Left cardiac atrium (tissue), 4 donors: ENCODE data around the gene RPL26. TPM values are rescaled to one million over a fixed set of nuclear protein-coding genes. Genes with fewer than 3 reads are reported as not detected.

ENCODE experiments used
- ATAC-seq, 2 donors: fragments of 200-7000 bp; cut with Tn5 transposase; one replicate each; pipeline ENCODE4 v1.9.1; 2020; ENCODE audit warnings: mild to moderate bottlenecking in 2 of 2, moderate library complexity in 2 of 2
- DNase-seq: peaks from one replicate; pipeline ENCODE4 v3.0.0-alpha.2; 2020
- intact Hi-C, 2 donors: fragments of 100-400 bp; cut with DNase I; formaldehyde crosslinking; loops; one replicate each; pipeline versions ENCODE4 v1.14.1 to v1.15.1; 2022 to 2023
- total RNA-seq, 2 donors: library from RNA; stranded (reverse); fragmentation: NEBNext Ultra II Directional; extraction: Animal tissue kit (Norgen Biotek cat#: 25700); gene quantifications; one replicate each; pipeline ENCODE4 v1.2.1, GENCODE V29; 2021
- donor health status: DM: no; HTN: yes; CAD: no.
- donor health status: DM: no; HTN: yes; CAD: no; lungs with severe emphysema.
- donor health status: DM: yes; HTN: yes; CAD: no.
- donor health status: Dilated cardiomyopathy.

RPL26 gene
- total RNA-seq, 2 donors from 2014 or later: 1,025 to 1,062 TPM

DNA sequence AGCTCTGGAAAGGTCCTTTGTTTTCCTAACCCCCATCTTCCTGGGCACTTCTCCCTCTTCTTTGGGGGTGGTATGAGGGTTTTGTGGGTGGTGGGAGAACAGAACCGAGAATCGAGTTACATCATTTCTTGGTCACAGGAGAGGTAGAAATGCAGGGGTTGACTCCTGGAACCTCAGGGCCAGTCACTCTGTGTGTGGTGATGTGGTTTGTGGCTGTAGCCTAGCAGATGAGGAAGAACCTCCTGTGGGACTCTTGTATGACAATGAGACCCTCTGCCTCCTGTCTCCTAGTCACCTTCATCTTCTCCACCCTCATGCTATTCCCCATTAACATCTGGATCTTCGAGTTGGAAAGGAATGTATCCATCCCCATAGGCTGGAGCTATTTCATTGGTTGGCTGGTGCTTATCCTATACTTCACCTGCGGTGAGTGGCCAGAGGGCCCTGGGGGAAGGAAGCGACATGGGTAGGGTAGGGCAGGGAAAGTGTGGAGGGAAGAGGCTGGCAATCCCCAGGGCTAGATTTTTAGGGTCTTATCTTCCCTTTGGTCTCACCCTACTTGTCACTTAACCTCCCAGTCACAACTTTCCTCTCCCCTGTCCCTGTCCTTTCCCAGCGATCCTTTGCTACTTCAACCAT lies 37.8 kb downstream of the RPL26 start:
- intact Hi-C loops: no loop called here
- ATAC-seq (no peak), DNase-seq (no peak)

DNA sequence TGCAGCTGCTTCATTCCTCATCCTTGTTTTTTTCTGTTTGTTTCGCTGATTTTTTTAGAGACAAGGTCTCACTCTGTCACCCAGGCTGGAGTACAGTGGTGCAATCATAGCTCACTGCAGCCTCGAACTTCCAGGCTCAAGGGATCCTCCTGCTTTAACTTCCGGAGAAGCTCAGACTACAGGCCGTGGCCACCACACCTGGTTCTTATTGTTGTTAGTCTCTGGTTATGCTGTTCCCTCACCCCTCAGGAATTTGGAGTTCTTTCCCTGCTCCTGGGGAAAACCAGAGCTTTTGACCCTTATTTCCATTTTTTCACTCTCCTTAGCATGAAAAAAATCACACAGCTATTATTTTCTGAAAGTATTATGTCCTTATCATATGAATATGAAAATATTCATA lies 41.5 kb downstream of the RPL26 start:
- intact Hi-C loops: no loop called here
- no peak for ATAC-seq
- no peak for DNase-seq

DNA sequence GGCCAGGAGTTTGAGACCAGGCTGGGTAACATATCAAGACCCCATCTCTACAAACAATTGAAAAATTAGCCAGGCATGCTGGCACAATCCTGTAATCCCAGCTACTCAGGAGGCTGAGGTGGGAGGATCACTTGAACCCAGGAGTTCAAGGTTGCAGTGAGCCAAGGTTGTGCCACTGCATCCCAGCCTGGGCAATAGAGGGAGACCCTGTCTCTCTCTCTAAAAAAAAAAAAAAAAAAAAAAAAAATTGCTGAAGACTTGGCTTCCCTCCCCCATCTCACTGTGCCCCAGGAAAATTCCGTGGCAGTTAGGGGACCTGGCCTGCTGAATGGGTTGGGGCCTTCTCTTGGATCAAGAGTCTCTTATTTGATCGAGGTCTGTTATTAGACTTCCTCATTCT lies 43.5 kb downstream of the RPL26 start, which contains the start of gene ODF4:
ODF4 (plus strand) TSS at position 301 of the 400 bp plus-strand sequence. CDS start 212 bp downstream, outside the sequence.
- no peak for DNase-seq
- intact Hi-C loops: no loop called here
- no peak for ATAC-seq

DNA sequence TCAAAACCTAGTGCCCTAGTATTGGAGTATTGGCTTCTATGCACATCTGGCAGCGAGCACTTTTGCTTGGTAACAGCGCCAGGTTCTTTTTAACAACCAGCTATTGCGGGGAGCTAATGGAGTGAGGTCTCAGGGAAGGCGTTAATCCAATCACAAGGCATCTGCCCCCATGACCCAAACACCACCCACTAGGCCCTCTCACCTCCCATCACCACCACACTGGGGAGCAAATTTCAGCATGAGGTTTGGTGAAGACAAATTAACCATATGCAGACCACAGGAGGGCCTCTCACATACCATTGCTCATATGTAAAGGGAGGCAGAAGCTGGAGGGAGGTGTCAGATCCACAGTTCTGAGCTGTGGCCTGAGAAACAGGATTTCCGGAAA lies 44.2 kb downstream of the RPL26 start:
- intact Hi-C loops: no loop called here
- ATAC-seq (no peak), DNase-seq (no peak)

DNA sequence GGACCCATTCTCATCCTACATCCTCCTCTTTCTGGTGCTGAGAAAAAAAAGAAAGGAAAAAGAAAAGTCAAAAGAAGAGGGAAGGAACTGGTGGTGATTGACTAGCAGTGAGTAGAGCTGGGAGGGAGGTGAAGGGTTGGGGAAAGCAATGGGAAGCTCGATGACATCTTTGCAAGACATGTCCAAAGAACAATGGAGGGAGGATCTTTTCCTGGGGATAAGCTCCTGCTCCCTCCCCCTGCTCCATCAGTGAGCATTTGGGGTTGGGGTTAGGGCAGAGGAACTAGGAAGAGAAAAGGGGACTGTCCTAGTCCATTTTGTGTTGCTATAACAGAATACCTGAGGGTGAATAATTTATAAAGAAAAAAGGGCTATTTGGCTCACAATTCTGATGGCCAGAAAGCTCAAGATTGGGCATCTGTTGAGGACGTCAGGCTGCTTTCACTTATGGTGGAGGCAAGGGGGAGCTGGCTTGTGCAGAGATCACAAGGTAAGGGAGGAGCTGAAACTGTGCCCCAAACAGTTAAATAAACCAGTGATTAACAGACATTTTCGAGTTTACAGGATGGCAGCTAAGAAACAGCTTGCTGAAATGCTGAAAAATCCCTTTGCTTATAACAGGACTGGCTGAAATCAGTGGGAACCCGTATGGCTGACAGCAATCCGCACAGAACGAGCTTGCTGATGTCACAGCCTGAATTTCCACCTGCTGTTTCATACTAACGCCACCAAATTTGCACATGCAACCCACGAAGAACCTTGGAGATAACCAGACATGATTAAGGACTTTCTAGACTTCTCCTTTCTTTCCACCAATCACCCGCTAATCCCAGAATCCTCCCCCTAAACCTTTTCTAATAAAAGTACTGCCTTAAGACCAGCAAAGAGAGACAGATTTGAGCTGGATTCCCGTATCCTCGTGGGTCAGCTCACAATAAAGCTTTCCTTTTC lies 44.9 kb downstream of the RPL26 start:
- DNase-seq (no peak), ATAC-seq (no peak)
- intact Hi-C loops: no loop called here

DNA sequence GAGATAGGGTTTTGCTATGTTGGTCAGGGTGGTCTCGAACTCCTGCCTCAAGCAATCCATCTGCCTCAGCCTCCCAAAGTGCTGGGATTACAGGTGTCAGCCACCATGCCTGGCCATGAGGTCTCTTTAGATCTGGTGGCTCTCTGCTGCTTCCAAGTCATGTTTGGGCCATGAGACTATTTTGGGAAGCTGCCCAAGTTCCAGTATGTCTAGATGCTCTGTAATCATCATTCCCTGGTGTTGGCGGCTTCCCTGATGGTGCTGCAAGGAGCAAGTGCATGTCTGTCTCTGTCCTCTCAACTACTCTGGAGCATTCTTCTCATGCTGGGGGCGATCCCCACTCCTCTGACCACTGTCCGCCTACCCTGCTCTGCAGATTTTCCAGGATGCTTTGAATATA lies 49.7 kb downstream of the RPL26 start:
- ATAC-seq (peak; percentile 28 to 30), DNase-seq (no peak)
- intact Hi-C loops: no loop called here

DNA sequence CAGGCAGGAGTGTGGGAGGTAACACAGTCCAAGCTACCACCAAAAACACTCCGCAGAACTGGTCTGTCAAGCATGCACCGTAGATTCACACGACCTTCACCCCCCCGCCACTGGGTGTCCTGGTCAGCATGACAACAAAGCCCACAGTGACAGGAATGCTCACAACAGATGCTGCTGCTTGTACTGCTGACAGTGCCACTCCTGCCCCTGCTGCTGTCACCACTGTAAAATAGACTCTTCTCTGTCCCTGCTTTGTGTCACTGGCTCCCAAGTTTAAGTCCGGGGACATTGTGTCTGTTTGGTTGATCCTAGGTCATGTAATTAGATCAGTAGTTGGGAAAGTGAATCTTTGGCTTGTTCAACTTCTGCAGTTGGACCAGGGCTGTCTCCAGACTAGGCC lies 50.3 kb downstream of the RPL26 start:
- ATAC-seq (peak; percentile 53 to 91), DNase-seq (no peak)
- intact Hi-C loops: no loop called here

DNA sequence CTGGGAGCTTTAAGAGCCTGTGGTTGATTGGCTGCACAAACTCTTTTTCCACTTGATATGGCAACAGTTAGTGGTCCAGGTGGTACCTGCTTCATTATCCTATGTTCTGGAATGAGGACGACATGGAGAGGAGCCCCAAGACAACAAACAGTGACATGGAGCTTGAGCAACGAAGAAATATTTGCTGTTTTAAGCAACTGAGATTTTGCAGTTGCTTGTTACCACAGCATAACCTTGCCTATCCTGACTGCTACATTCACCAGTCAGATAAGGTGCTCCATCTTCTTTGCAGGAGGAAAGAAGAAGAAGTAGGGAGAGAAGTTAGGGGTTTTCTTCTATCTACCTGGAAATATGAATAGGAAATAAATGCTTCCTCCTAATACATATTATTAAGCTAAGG lies 50.9 kb downstream of the RPL26 start:
- DNase-seq (no peak), ATAC-seq (no peak)
- intact Hi-C loops: no loop called here

Other genes with a start within 250 kb of the RPL26 start
- 100 to 1,000 TPM; 125 to 134 TPM for gene PER1, start 230.8 kb downstream of the RPL26 start, total RNA-seq
- 10 to 100 TPM; 59.1 to 72.3 TPM for gene VAMP2, start 220.2 kb downstream of the RPL26 start, total RNA-seq
- 1 to 10 TPM; 6.8 to 8.0 TPM for gene TMEM107, start 206.8 kb downstream of the RPL26 start, total RNA-seq
- 1 to 10 TPM; 5.8 to 8.9 TPM for gene BORCS6, start 193.0 kb downstream of the RPL26 start, total RNA-seq
- 1 to 10 TPM; 1.4 to 1.5 TPM for gene AURKB, start 172.6 kb downstream of the RPL26 start, total RNA-seq
- gene CTC1, start 135.1 kb downstream of the RPL26 start, total RNA-seq: 10 to 100 TPM; 16.0 to 16.6 TPM
- gene PFAS, start 133.9 kb downstream of the RPL26 start, total RNA-seq: 10 to 100 TPM; 13.5 to 24.1 TPM
- gene RANGRF, start 94.5 kb downstream of the RPL26 start, total RNA-seq: 10 to 100 TPM; 23.3 to 25.7 TPM
- gene SLC25A35, start 87.8 kb downstream of the RPL26 start, total RNA-seq: 1 to 10 TPM; 2.2 to 2.8 TPM
- 10 to 100 TPM; 14.3 to 27.4 TPM for gene ARHGEF15, start 73.0 kb downstream of the RPL26 start, total RNA-seq
- gene ODF4, start 43.4 kb downstream of the RPL26 start, total RNA-seq: not detected
- gene RNF222, start 14.6 kb upstream of the RPL26 start, total RNA-seq: not detected
- 10 to 100 TPM; 27.8 to 48.8 TPM for gene NDEL1, start 52.7 kb upstream of the RPL26 start, total RNA-seq
- 10 to 100 TPM; 49.9 to 52.9 TPM for gene MYH10, start 247.5 kb upstream of the RPL26 start, total RNA-seq